ENCODE measurements around the gene PPP1R13B. TPM values are rescaled to one million over a fixed set of nuclear protein-coding genes. Genes with fewer than 3 reads are reported as not detected.
A peak's percentile ranks its signal among the peaks of the same experiment; 100 is the strongest.

PPP1R13B gene
- total RNA-seq, 1 experiment from 2014 or later = 17.8 TPM

DNA sequence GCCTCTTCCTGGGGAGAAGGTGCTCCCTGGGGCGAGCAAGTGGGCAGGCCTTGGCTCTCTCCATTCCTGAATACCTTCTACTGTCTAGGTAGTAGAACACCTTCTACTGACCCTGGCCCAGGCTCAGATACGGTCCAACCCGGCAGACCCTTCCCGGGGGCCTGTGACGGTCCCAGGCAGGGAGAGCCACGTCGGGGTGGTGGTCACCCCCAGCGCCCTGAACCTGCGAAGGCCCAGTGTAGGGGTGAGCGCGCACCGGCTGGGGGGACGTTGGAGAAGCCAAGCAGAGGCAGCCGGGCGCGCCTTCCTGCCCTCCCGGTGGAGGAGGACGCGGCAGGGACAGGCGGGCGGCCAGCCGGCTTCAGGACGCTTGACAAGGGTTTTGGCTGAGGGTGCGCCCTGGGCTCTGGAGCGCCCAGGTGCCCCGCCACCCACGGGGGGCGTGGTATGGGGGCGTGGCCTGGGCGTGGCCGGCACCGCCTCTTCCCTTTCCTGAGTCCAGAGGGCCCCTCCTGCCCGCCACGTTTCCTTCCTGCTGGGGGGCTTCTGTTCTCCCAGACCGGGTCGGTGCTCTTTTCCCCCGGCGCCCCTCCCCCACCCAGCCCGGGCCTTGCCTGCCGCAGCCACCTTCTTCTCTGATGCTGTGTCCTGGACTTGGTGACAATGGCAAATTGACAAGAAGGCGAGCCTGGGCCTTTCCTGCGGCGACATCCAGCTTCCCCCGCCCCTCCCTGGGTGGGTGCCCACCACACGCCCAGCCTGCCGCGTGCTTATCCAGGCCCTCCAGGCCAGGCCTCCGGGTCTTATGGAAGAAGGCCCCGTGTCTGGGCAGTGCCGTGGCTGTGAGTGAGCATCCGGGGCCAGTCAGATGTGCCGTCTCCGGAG is 24.5 kb upstream of the PPP1R13B start:
- ChIA-PET POLR2A (no interaction called here), CTCF (no interaction called here), RAD21 (ENCODE audit: low non-redundant PET in 1 of 2, low total read pairs in 2 of 2, uncharacterized antibody in 2 of 2, unreplicated experiment in 2 of 2) (no interaction called here)
- no peaks in the 10 kb centered on the region for H3K9me2 ChIP-seq (ENCODE audit: insufficient read depth)
- no peaks in the 10 kb centered on the region for H4K20me1 ChIP-seq (ENCODE audit: insufficient read depth)
- H3K79me2 ChIP-seq (ENCODE audit: insufficient read depth, low read length) = no peaks in the 10 kb centered on the region
- no peaks in the 10 kb centered on the region for H3K36me3 ChIP-seq (ENCODE audit: control insufficient read depth in 1 of 2, insufficient read depth in 2 of 2, low read length in 2 of 2)
- no peak for TF ChIP-seq CEBPB (IDR thresholded peaks at IDR 0.05; ENCODE audit: low read depth)
- no peak for TF ChIP-seq FOSL1 (IDR thresholded peaks at IDR 0.05; ENCODE audit: low read depth)
- TF ChIP-seq SRF (IDR thresholded peaks at IDR 0.05; ENCODE audit: low read depth) = no peak
- TF ChIP-seq ZFX (IDR thresholded peaks at IDR 0.05) = peak; percentile 51; the same call in 1 of the 2 replicates
- no peak for TF ChIP-seq EGR1 (IDR thresholded peaks at IDR 0.05; ENCODE audit: low read depth)
- TF ChIP-seq POLR2AphosphoS5 (IDR thresholded peaks at IDR 0.05; ENCODE audit: low read depth, low read length) = peak; percentile 23; the same call in 1 of the 2 replicates
- TF ChIP-seq, protein P1, sequence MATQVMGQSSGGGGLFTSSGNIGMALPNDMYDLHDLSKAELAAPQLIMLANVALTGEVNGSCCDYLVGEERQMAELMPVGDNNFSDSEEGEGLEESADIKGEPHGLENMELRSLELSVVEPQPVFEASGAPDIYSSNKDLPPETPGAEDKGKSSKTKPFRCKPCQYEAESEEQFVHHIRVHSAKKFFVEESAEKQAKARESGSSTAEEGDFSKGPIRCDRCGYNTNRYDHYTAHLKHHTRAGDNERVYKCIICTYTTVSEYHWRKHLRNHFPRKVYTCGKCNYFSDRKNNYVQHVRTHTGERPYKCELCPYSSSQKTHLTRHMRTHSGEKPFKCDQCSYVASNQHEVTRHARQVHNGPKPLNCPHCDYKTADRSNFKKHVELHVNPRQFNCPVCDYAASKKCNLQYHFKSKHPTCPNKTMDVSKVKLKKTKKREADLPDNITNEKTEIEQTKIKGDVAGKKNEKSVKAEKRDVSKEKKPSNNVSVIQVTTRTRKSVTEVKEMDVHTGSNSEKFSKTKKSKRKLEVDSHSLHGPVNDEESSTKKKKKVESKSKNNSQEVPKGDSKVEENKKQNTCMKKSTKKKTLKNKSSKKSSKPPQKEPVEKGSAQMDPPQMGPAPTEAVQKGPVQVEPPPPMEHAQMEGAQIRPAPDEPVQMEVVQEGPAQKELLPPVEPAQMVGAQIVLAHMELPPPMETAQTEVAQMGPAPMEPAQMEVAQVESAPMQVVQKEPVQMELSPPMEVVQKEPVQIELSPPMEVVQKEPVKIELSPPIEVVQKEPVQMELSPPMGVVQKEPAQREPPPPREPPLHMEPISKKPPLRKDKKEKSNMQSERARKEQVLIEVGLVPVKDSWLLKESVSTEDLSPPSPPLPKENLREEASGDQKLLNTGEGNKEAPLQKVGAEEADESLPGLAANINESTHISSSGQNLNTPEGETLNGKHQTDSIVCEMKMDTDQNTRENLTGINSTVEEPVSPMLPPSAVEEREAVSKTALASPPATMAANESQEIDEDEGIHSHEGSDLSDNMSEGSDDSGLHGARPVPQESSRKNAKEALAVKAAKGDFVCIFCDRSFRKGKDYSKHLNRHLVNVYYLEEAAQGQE (IDR thresholded peaks at IDR 0.05; ENCODE audit: low read depth) = no peak
- peak overlapping the region; percentile 36 to 53 for H3K4me3 ChIP-seq (replicated peaks in 1 of 2; ENCODE audit: low read depth in 1 of 2, low read length in 2 of 2)
- ATAC-seq (peak; percentile 87), DNase-seq (ENCODE audit: low read depth, low spot score) (no peak)
- no peaks in the 10 kb centered on the region for H3K27me3 ChIP-seq (ENCODE audit: insufficient read depth, low read length)
- no peak overlapping the region for H2AFZ ChIP-seq (ENCODE audit: low read depth, low read length, poor library complexity, severe bottlenecking)
- no peaks in the 10 kb centered on the region for H3K9me3 ChIP-seq (ENCODE audit: control insufficient read depth in 1 of 2, insufficient read depth in 1 of 2, low read depth in 1 of 2, low read length in 2 of 2)
- H3K4me2 ChIP-seq (ENCODE audit: low read length) = peak overlapping the region; percentile 77
- intact Hi-C loops (cut with micrococcal nuclease) = no loop called here
- H3K9ac ChIP-seq (ENCODE audit: low read length) = peak overlapping the region; percentile 47
- H3K27ac ChIP-seq (ENCODE audit: low read depth, low read length) = peak overlapping the region; percentile 42; the same call in 1 of the 2 replicates
- no TSS peak for BruUV-seq (replicated peaks)
- peaks cover 4 to 31% of the 10 kb centered on the region in 2 experiments for H3K4me1 ChIP-seq (ENCODE audit: control insufficient read depth in 1 of 2, insufficient read depth in 2 of 2, low read length in 2 of 2)
